HG03558 (cell line): ENCODE measurements around the gene GLP2R.

ENCODE experiments used
- ATAC-seq: cut with Tn5 transposase; IDR thresholded peaks from one replicate; pipeline ENCODE4 v1.9.1; 2021; ENCODE audit warnings: moderate number of reproducible peaks; ENCODE audit not compliant: unreplicated experiment; ENCODE audit errors: extremely low read depth

GLP2R gene

DNA sequence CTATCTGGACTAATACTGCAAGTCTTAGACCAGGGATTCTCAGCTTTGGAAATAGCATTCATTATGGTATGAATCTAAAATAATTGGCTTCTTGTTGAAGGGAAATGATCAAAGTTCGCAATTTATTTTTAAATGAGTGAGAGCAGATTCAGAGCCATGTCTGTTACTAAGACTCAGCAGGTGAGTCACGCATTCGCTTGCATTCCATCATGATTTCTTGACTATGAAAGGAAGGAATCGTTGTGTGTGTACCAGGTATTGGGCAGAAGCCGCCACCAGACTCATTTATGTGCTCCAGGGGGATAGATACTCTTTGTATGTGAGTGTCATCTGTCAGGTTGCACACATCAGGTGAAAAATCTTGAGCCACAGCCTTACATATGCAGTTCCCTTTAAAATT lies 14.6 kb upstream of the GLP2R start:
- ATAC-seq, result no peak

DNA sequence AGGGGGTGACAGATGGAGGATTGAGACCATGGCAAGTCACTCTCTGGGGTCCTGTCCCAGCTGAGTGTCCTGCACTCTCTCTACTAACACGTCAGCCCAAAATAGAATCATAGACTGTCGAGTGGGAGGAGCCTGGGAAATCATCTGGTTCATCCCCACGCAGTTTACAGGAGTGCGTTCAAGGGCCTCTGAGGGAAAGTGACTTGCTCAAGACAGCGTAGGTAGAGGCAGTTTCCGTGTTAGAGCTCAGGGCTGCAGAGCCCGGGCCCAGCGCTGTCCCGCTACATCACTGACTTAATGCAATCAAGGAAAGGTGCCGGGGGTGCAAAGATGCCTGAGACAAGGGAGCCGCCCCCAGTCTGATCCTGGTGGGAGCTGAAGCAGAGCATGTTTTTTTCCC lies 14.2 kb upstream of the GLP2R start:
- no peak for ATAC-seq

DNA sequence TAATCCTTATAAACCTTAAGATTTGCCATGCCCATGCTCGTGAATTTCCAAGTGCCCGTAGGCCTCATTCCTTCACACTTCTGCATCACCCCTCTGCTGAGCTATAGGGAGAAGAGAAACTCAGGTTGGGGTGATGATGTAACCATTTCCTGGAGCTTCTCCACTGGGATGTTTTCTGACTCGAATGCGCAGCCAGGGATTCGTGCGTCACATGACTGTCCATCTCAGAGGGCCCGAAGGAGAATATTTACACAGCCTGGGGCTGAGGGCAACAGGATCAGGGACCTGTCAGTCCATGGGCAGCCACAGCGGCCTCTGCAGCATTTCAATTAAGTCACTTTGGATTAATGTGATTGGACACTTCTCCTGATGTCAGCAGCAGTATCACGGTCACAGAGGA lies 12.6 kb upstream of the GLP2R start:
- no peak for ATAC-seq

DNA sequence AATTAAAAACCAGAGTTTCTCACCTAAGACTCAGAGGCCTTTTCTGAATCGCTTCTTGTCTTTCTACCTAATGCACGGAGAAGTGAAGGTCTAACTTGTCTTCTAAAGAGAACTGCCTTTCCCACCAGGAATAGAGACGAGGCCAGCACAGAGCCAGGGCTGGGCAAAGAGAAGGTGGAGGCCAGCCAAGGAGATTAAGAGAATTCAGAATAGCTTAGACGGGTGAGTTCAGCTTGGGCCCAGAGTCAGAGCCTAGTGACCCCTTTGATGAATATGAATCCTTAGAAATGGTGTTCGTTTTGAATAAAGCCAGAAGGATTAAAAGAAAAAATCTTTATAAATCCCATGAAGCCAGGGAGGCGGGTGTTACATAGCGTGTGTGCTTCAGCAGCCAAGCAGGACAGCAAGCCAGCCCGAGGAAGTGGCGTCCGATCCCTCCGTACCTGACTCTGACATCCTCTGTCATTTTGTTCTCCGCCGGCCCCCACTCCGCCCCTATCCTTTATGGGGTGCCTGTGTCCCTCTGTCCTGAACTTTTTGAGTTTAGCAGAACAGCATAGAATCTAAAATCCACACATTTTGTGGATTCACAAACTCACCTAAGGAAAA lies 11.3 kb upstream of the GLP2R start:
- no peak for ATAC-seq

DNA sequence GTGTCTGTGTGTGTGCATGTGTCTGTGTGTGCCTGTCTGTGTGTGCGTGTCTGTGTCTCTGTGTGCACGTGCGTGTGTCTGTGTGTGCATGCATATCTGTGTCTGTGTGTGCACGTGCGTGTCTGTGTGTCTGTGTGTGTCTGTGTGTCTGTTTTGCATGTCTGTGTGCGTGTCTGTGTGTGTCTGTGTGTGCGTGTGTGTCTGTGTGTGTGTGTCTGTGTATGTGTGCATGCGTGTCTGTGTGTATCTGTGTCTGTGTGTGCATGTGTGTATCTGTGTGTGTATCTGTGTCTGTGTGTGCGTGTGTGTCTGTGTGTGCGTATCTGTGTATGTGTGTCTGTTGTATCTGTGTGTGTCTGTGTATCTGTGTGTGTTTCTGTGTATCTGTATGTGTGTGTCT lies 9.3 kb upstream of the GLP2R start:
- ATAC-seq, result no peak

DNA sequence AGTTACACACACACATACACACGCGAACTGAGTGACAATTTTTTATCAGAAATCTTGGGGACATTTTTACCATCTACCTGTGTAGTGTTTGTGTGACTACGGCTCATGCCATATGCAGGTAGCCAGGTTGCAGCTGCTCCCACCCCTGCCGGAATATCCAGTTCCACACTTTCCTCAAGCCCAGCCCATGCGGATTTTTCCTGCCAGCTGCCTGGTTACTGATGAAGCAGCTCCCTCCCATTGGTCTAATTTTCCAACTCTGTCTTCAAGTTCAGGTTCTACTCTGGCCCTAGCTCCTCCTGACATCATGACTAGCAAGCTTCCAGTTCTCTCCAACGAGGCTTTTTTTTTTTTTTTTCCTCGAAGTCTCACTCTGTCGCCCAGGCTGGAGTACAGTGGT lies 8.6 kb upstream of the GLP2R start:
- ATAC-seq, result no peak

DNA sequence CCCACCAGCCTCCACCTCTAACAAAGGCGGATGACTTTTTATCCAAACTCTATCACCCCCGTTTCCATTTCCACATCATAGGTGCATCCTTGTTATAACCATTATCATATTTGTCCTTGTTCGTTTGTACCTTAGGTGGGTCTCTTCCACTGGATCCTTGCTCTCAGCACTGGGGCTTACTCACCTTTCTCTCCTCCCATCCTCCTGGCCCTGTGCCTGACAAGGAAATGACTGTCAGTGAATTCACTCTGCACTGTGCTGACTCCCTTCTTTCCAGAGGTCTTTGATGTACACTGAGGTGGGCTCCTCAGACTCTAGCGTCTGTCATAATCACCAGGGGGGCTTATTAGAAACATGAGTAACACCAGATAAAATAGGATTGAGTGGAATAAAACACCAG lies 7.0 kb upstream of the GLP2R start:
- no peak for ATAC-seq

DNA sequence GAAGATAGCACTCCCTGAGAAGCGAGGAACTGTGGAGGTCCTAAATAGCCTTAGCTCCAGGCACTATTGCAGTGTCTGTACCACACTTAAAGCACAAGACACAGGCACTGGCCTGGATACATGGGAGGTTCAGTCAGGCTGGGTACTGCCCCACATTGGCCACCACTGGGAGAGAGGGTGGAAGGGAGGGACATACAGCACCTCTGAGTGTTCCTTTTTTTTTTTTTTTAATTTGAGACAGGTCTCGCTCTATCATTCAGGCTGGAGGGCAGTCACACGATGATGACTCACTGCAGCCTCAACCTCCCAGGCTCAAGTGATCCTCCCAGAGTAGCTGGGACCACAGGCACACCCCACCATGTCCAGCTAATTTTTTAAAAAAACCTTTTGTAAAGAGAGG lies 5.3 kb upstream of the GLP2R start:
- no peak for ATAC-seq

DNA sequence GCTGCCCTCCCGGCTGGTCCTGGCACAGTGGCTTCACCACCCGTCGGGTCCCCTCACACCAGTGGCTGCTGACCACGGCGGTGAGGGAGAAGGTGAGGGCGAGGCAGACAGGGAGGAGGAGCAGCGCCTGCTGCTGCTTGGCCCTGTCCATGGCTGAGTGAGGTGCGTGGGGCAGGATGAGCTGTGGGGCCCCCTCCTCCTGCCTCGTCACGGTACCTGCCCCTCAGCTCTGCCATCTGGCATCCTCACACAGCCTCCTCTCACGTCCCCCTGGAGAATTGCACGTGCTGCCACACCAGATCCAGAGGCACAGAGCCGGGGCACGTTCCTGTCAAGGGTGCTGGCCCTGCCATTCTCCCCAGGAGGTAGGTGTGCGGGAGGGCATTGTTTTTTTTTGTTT lies 3.8 kb upstream of the GLP2R start, which contains the start of gene GSG1L2:
Gene GSG1L2 (minus strand): TSS at position 159 of the 400 bp plus-strand sequence. CDS start 8 bp downstream, at position 151.
- ATAC-seq, result no peak

DNA sequence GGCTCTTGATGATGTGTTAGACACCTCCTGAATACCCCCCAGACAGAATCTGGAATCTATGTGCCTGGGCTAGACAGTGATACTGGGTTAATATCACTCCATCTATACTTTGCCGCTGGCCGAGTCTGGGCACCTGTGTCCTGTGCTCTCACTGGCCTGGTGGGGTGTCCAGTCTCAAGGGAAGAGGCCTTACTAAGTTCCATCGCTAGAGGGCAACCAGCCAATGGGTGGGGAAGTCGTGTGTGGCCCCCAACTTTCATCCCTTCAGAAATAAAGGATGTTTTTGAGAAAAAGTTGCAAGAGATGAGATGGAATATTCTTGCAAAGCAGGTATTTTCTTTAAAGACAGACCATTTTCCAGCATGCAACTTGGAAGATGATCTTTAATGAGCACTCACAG lies 1.6 kb upstream of the GLP2R start:
- ATAC-seq, result no peak

DNA sequence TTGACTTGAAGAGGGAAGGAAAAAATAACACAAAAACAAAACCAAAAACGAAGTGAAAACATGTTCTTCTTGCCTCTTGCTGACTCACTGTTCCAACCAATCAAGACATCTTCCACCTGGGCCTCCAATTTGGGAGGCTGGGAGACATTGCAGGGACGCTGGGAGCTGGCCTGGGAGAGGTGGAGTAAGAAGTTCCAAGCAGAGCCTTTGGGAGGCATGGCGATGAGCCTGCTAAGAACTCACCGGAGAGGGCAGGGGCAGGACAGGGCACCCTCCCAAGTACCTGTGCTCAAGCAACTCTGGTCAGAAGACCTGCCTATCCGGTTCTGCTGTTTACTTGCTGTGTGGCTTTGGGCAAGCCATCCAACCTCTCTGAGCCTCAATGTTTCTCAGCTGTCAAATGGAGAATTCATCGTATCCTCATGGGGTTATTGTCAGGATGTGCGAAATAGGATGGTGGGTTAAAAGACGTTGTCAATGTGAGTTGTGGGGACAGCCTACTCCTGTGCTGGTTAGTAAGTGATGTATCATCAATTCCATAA lies 856 bp upstream of the GLP2R start:
- ATAC-seq, result no peak

DNA sequence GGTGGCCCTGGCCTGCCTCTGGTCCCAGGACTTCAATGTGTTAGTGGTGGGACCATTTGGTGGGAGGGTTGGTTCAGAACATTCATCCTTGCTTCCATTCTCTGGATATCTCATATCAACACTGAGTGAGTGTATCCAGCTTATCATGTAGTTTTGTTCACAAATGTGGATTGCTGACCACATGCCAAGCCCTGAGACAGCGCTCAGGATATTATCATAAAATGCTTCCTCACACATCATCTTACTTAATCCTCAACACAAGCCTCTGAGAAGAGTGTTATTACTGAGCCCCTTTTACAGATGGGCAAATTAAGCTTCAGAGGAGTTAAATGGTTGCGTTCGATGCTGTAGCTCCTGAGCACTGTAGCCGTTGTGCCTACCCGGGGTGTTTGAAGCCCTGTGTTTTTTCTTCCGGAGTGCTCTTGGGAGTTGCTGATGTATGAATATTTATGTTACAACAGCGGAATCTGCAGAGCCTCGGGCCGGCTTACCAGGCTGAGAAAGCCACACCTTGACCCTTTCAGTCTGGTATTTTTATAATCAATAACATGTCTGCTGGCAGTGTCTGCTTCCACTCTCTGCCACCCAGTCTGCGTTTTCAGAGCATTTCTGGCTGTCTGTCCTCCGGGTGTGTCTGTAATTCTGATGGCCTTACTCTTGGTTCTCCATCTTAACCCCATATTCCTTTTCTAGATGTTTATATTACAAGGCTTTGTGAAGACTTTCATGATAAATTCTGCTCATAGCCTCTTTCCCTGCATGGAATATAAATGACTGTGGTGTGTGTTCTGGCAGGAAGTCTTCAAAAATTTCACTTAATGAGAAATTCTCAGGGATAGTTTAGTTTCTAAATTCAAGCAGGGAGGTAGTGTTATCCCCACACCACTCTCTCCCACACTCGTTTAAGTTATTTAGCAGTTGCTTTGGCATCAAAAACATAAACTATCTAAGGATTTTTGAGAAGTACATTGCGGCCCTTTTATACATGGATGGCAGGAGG lies 2.9 kb downstream of the GLP2R start:
- ATAC-seq, result no peak

DNA sequence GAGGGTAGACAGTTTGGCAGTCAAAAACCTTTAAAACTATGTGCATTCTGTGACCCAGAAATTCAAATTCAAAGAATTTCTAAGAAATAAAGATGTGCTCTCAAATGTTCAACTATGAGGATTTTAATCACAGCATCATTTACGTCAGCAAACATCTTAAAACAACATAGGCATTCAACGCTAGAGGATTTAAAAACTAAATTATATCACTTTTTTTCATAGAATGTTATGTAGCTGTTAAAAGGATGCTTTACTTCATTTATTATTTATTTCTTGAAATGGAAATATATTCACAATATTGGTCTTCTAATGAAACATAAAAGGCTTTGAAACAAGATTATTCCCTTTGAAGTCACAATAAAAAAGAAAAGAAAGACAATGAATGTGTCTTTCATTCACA lies 3.6 kb downstream of the GLP2R start:
- no peak for ATAC-seq

DNA sequence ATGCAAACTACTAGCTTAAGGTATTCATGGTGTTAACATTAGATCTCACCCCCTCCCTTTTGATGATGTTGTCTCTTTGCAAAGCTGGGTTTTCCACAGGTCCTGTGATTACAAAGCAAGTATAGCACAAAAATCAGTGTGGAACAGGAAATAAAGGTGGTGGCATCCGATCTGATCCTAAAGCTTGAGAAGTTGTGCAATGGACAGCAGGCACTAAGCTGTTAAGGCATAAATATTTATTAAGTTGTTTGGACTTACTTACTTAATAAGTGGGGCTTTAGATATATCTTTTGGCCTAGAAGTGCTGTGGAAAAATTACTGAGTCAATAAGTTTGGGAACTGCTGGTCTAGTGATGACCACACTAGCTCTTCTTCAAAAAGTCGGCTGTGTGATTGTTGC lies 5.0 kb downstream of the GLP2R start:
- no peak for ATAC-seq

DNA sequence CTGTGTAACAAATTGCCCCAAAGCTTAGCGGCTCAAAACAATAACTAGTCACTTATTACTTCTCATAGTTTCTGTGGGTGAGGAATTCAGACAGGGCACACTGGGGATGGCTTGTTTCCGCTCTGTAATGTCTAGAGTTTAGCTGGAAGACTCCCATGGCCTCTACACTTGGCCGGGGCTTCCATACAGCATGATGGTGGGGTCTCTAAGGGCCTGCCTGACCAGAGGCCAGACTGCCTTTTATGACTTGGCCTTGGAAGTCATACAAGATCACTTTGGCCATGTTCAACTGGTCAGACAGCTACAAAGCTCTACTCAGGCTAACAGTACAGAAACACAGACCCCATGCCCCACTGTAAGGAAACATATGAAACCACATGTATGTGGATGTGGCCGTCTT lies 8.2 kb downstream of the GLP2R start:
- no peak for ATAC-seq

DNA sequence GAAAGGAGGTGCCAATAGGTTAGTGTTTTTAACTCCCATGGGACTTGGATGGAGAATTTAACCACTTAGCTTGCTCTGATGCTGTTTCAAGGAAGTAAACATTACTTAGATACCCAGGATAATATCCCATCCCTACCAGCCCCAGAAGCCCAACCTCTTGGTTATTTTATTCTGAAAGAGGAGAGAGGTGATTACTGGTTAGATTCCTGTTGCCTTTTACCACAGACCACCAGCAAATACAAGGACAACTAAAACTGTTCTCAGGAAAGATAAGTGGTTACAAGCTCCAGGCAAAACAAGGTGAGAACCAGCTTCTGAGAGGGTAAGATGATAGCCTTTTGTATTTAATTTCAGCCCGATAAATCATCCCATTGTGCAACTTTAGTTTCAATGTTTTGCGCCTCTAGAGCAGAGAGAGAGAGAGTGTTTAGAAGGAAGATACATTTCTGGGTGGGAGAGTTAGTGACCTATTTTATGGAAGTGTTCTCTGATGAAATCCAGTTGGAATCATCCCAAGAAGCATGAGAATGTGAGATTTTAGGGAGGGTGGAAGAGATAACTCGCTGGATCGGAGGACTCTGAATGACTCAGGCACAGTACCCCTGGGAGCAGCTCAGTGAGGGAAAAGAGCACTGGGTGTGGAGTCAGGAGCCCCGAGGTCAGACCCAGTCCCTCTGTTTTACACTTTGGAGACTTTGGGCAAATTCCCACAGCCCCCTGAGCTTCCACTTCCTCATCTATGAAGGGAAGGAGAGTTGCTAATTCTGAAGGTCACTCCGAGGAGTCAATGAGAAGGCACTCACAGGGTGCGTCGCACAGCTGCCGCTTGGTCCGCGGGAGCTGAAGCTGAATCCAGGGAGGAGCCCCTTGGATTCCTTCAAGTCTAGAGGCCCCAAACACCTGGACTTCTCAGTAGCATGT lies 12.1 kb downstream of the GLP2R start:
- no peak for ATAC-seq

DNA sequence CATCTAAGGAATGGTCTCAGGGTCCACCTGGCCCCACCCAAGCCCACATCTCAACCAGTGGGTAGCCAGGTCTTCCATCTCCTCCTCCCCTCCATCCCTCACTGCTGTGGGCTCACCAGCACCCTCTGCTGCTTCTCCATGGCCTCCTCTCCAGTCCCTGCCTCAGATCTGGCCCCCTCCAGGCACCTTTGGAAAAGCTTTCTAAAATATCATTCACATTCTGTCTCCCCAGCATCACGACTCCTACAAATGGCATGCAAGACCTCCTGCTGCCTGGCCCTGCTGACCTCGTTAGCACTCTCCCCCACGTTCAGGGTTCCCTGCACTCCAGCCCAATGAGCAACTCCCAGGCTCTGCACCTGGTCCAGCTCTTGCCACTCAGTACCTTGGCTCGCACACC lies 13.7 kb downstream of the GLP2R start:
- no peak for ATAC-seq

DNA sequence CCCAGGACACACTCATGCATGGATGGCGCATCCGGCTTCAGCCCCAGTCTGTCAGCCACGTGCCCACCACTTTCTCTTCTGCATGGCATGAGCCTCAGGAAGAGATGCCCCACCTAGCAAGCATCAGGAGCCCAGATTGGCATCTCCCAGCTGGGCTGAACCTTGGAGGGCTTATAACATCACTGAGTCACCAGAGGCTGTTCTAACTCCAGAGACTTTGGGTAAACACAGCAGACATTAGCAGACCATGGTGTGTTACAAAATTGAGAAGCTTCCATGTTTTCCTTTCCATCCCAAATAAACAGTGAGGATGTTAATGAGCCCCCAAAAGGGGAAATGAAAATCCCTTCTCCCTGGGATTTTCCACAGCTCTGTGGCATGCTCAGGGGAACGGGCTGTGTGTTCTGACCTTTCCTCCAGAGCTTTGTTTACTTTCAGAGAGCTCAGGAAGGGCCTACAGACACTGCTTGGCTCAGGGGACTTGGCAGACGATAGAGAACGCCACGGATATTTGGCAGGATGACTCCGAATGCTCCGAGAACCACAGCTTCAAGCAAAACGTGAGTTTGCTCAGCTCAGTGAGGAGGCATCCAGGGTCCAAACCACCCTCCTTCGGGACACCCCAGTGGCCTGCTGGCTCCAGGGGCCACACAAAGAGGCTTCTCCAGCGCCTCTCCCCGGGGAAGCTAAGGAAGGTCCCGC lies 16.5 kb downstream of the GLP2R start:
- no peak for ATAC-seq

DNA sequence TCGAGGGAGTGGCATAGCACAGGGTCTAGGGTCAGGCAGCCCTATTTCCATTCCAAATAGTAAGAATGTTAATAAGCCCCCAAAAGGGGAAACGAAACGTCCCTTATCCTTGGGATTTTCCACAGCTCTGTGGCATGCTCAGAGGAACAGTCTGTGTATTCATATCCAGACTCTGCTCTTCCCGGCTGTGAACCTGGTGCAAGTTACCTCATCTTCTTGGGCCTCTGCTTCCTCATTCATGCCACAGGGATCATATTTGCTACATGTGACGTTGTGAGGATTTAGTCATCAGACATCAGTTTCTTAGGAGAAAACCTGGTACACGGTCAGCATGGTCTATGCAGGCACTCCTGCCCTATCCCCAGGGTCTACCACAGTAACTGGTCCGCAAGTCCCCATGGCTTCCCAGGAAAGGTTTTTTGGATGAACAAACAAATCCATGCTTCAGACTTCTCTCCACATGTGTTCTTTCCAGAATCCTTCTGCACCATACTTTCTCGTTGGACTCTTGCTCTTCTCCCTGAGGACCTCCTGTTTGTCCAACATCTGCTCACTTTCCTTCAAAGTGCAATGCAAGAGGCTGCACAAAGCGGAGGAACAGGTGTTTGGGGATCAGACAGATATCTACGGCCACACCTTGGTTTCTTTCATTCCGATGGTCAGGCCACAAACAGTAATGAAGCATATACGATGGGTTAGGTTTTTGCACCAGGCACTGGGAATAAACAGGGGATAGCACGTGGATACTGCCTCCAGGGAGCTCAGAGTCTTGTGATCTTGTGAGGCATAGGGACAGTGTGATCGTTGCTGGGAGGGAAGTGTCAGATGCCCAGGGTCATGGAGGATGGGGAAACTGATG lies 17.7 kb downstream of the GLP2R start:
- ATAC-seq, result no peak
